ENCODE measurements around the gene KCNAB1.
"Not testable (repeated sequence)": the region's sequence is repeated elsewhere in the genome, so short reads cannot be mapped to it uniquely, and the experiment has no call there.

The KCNAB1 gene

DNA sequence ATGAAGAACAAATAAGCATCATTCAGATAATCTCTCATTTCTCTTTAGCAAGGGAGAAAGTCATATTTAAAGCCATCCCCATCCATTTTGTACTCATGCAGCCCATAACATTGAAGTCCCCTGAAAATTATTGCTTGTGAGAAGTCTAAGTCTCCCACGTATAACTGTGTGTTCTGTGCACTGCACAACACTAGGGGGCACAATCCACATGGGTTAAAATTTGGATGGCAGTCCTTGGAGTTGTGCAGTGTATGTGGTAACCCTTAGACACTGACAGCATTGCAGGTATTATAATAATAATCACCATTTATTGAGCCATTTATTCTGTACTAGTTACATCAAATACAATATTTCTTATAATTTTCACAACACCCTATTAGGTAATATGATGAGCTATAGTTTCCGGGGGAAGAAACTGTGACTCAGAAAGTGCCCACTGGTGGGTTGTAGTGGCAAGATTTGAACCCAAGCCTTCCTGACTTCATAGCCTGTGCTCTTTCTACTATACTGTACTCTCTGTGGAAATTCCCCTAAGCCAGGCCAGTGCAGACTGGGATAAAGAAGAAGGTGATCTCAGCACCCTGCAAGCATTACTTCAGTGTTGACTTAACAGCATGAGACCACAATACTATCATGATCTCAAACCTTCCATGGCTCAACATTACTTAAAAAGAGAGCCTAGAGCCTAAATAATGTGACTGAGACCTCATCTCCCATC is 15.7 kb downstream of the KCNAB1 start:
- no peak overlapping the region for H3K27ac ChIP-seq (ENCODE audit: low read length, poor library complexity, severe bottlenecking)
- no peak overlapping the region for H2BK120ac ChIP-seq (ENCODE audit: low read depth, low read length)
- H3K23ac ChIP-seq (ENCODE audit: low read length in 2 of 2): no peak overlapping the region
- no peak overlapping the region for H3K4me2 ChIP-seq (ENCODE audit: low read length, poor library complexity, severe bottlenecking)
- H3K27me3 ChIP-seq (ENCODE audit: control insufficient read depth in 1 of 2, insufficient read depth in 1 of 2, low read length in 2 of 2): peaks cover 0 to 2% of the 10 kb centered on the region in 2 experiments
- no peak overlapping the region for H3K18ac ChIP-seq (ENCODE audit: low read depth in 1 of 2, low read length in 2 of 2)
- H3K4me3 ChIP-seq (ENCODE audit: insufficient read depth in 1 of 2, low read depth in 1 of 2, low read length in 2 of 2): no peak overlapping the region
- no peaks in the 10 kb centered on the region for H3K4me1 ChIP-seq (ENCODE audit: control insufficient read depth, insufficient read depth, low read depth, low read length)
- H3K9me3 ChIP-seq (ENCODE audit: control insufficient read depth, low read length): no peaks in the 10 kb centered on the region
- H2BK5ac ChIP-seq (ENCODE audit: low read depth, low read length, poor library complexity, severe bottlenecking): no peak overlapping the region
- no peak overlapping the region for H2BK12ac ChIP-seq (ENCODE audit: low read length in 2 of 2)
- no peak overlapping the region for H3K4ac ChIP-seq (ENCODE audit: low read depth in 1 of 2, low read length in 2 of 2)
- no peaks in the 10 kb centered on the region for H3K79me1 ChIP-seq (replicated peaks; ENCODE audit: low read length, poor library complexity, severe bottlenecking)
- no peaks in the 10 kb centered on the region for H3K36me3 ChIP-seq (ENCODE audit: control insufficient read depth in 1 of 2, insufficient read depth in 2 of 2, low read depth in 1 of 2, low read length in 2 of 2)
- no peak overlapping the region for H3K14ac ChIP-seq (ENCODE audit: low read length in 2 of 2)
- 72% methylated on average over 2 of the region's 2 CpGs for whole genome bisulfite sequencing
- no peak overlapping the region for H2AFZ ChIP-seq (ENCODE audit: low read depth, low read length)
- no peak for DNase-seq
- H2BK15ac ChIP-seq (ENCODE audit: low read depth, poor library complexity, severe bottlenecking): no peak overlapping the region
- no peak overlapping the region for H4K8ac ChIP-seq (ENCODE audit: low read length)
- no peak overlapping the region for H2AK5ac ChIP-seq (ENCODE audit: low read length, severe bottlenecking)
- H4K91ac ChIP-seq (ENCODE audit: low read length): no peak overlapping the region
- H3K9ac ChIP-seq (ENCODE audit: low read length): no peak overlapping the region

DNA sequence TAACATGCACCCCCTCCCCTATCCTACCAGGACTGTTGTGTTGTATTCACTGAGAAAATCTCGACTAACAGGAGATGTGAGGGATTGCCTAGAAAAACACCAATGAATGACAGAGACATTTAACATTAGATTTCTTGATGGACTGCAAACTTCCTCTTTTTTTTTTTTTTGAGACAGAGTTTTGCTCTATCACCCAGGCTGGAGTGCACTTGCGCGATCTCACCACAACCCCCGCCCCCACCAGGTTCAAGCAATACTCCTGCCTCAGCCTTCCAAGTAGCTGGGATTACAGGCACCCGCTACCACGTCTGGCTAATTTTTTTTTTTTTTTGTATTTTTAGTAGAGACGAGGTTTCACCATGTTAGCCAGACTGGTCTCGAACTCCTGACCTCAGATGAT is 17.0 kb downstream of the KCNAB1 start:
- H2BK5ac ChIP-seq (ENCODE audit: low read depth, low read length, poor library complexity, severe bottlenecking); H3K27me3 ChIP-seq (ENCODE audit: control insufficient read depth in 1 of 2, insufficient read depth in 1 of 2, low read length in 2 of 2); H4K91ac ChIP-seq (ENCODE audit: low read length); H3K4me2 ChIP-seq (ENCODE audit: low read length, poor library complexity, severe bottlenecking); H2BK120ac ChIP-seq (ENCODE audit: low read depth, low read length); H3K4me1 ChIP-seq (ENCODE audit: control insufficient read depth, insufficient read depth, low read depth, low read length); H2AFZ ChIP-seq (ENCODE audit: low read depth, low read length); H3K9me3 ChIP-seq (ENCODE audit: control insufficient read depth, low read length); H3K9ac ChIP-seq (ENCODE audit: low read length); H4K8ac ChIP-seq (ENCODE audit: low read length); H3K4ac ChIP-seq (ENCODE audit: low read depth in 1 of 2, low read length in 2 of 2); H2AK5ac ChIP-seq (ENCODE audit: low read length, severe bottlenecking); H3K4me3 ChIP-seq (ENCODE audit: insufficient read depth in 1 of 2, low read depth in 1 of 2, low read length in 2 of 2); H3K23ac ChIP-seq (ENCODE audit: low read length in 2 of 2); H3K79me1 ChIP-seq (replicated peaks; ENCODE audit: low read length, poor library complexity, severe bottlenecking); H3K36me3 ChIP-seq (ENCODE audit: control insufficient read depth in 1 of 2, insufficient read depth in 2 of 2, low read depth in 1 of 2, low read length in 2 of 2); H2BK12ac ChIP-seq (ENCODE audit: low read length in 2 of 2); H2BK15ac ChIP-seq (ENCODE audit: low read depth, poor library complexity, severe bottlenecking); H3K18ac ChIP-seq (ENCODE audit: low read depth in 1 of 2, low read length in 2 of 2); DNase-seq; H3K27ac ChIP-seq (ENCODE audit: low read length, poor library complexity, severe bottlenecking); H3K14ac ChIP-seq (ENCODE audit: low read length in 2 of 2): not testable (repeated sequence)
- WGBS: 84% methylated on average over 4 of the region's 8 CpGs

DNA sequence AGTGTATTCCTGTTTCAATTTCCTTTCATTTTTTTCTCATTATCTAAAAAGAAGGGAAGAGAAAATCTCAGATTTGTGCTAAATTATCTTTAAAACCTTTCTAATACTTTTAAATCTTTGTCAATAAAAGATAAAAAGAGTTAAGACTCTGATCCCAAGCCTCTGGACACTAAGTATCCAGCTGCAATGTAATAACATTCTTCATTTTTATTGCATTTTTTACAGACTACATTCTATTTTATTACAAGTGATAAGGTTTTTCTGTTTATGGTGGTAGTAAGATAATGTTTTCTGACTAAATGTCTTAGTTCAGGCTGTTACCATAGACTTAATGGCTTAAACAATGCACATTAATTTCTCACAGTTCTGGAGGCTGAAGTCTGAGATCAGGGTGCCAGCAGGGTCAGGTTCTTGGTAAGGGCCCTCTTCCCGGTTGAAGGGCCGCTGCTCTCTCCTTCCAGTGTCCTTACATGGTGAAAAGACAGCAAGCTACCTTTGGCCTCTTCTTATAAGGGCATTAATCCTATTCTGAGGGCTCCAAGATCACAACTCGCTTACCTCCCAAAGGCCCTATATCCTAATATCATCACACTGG is 19.7 kb downstream of the KCNAB1 start:
- H3K9ac ChIP-seq (ENCODE audit: low read length): no peak overlapping the region
- no peak overlapping the region for H4K8ac ChIP-seq (ENCODE audit: low read length)
- no peak overlapping the region for H4K91ac ChIP-seq (ENCODE audit: low read length)
- no peak overlapping the region for H3K4ac ChIP-seq (ENCODE audit: low read depth in 1 of 2, low read length in 2 of 2)
- H2BK15ac ChIP-seq (ENCODE audit: low read depth, poor library complexity, severe bottlenecking): no peak overlapping the region
- no peak overlapping the region for H3K23ac ChIP-seq (ENCODE audit: low read length in 2 of 2)
- H3K14ac ChIP-seq (ENCODE audit: low read length in 2 of 2): no peak overlapping the region
- no peak for DNase-seq
- H3K27ac ChIP-seq (ENCODE audit: low read length, poor library complexity, severe bottlenecking): no peak overlapping the region
- H2BK12ac ChIP-seq (ENCODE audit: low read length in 2 of 2): no peak overlapping the region
- H2AFZ ChIP-seq (ENCODE audit: low read depth, low read length): no peak overlapping the region
- no peaks in the 10 kb centered on the region for H3K36me3 ChIP-seq (ENCODE audit: control insufficient read depth in 1 of 2, insufficient read depth in 2 of 2, low read depth in 1 of 2, low read length in 2 of 2)
- H3K4me1 ChIP-seq (ENCODE audit: control insufficient read depth, insufficient read depth, low read depth, low read length): no peaks in the 10 kb centered on the region
- no peaks in the 10 kb centered on the region for H3K9me3 ChIP-seq (ENCODE audit: control insufficient read depth, low read length)
- H3K4me3 ChIP-seq (ENCODE audit: insufficient read depth in 1 of 2, low read depth in 1 of 2, low read length in 2 of 2): no peak overlapping the region
- no peaks in the 10 kb centered on the region for H3K79me1 ChIP-seq (replicated peaks; ENCODE audit: low read length, poor library complexity, severe bottlenecking)
- no peak overlapping the region for H3K4me2 ChIP-seq (ENCODE audit: low read length, poor library complexity, severe bottlenecking)
- H3K27me3 ChIP-seq (ENCODE audit: control insufficient read depth in 1 of 2, insufficient read depth in 1 of 2, low read length in 2 of 2): no peaks in the 10 kb centered on the region
- 83% methylated on average over 2 of the region's 3 CpGs for WGBS
- no peak overlapping the region for H3K18ac ChIP-seq (ENCODE audit: low read depth in 1 of 2, low read length in 2 of 2)
- no peak overlapping the region for H2AK5ac ChIP-seq (ENCODE audit: low read length, severe bottlenecking)
- H2BK5ac ChIP-seq (ENCODE audit: low read depth, low read length, poor library complexity, severe bottlenecking): no peak overlapping the region
- no peak overlapping the region for H2BK120ac ChIP-seq (ENCODE audit: low read depth, low read length)

DNA sequence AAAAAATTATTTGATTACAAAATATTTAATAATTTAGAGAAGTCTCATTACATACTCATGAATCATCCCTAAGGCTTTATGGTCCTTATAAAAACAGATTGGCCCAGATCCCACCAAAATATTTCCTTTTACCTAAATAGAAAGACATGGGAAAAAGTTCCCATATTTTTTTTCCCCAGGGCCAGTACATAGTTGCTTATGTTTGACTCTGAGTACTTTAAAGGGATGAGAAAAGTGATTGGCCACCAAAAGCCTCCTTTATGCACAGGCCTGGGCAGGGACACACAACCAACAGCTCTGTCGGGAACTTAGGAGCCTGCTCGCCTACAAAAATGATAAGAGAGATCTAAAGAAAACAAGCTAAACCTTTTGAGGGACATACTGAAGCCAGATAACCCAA is 22.3 kb downstream of the KCNAB1 start:
- no peak overlapping the region for H3K4me3 ChIP-seq (ENCODE audit: insufficient read depth in 1 of 2, low read depth in 1 of 2, low read length in 2 of 2)
- H2BK15ac ChIP-seq (ENCODE audit: low read depth, poor library complexity, severe bottlenecking): no peak overlapping the region
- no peak for DNase-seq
- no peaks in the 10 kb centered on the region for H3K79me1 ChIP-seq (replicated peaks; ENCODE audit: low read length, poor library complexity, severe bottlenecking)
- H3K18ac ChIP-seq (ENCODE audit: low read depth in 1 of 2, low read length in 2 of 2): no peak overlapping the region
- H2BK12ac ChIP-seq (ENCODE audit: low read length in 2 of 2): no peak overlapping the region
- H3K4ac ChIP-seq (ENCODE audit: low read depth in 1 of 2, low read length in 2 of 2): no peak overlapping the region
- H3K9ac ChIP-seq (ENCODE audit: low read length): no peak overlapping the region
- H2AFZ ChIP-seq (ENCODE audit: low read depth, low read length): no peak overlapping the region
- H4K8ac ChIP-seq (ENCODE audit: low read length): no peak overlapping the region
- no peak overlapping the region for H3K14ac ChIP-seq (ENCODE audit: low read length in 2 of 2)
- whole genome bisulfite sequencing: 38% methylated on average over 2 of the region's 2 CpGs
- no peaks in the 10 kb centered on the region for H3K36me3 ChIP-seq (ENCODE audit: control insufficient read depth in 1 of 2, insufficient read depth in 2 of 2, low read depth in 1 of 2, low read length in 2 of 2)
- no peaks in the 10 kb centered on the region for H3K27me3 ChIP-seq (ENCODE audit: control insufficient read depth in 1 of 2, insufficient read depth in 1 of 2, low read length in 2 of 2)
- H3K27ac ChIP-seq (ENCODE audit: low read length, poor library complexity, severe bottlenecking): no peak overlapping the region
- H3K4me1 ChIP-seq (ENCODE audit: control insufficient read depth, insufficient read depth, low read depth, low read length): no peaks in the 10 kb centered on the region
- H3K4me2 ChIP-seq (ENCODE audit: low read length, poor library complexity, severe bottlenecking): no peak overlapping the region
- no peak overlapping the region for H4K91ac ChIP-seq (ENCODE audit: low read length)
- no peak overlapping the region for H3K23ac ChIP-seq (ENCODE audit: low read length in 2 of 2)
- H2AK5ac ChIP-seq (ENCODE audit: low read length, severe bottlenecking): no peak overlapping the region
- H3K9me3 ChIP-seq (ENCODE audit: control insufficient read depth, low read length): no peaks in the 10 kb centered on the region
- no peak overlapping the region for H2BK120ac ChIP-seq (ENCODE audit: low read depth, low read length)
- no peak overlapping the region for H2BK5ac ChIP-seq (ENCODE audit: low read depth, low read length, poor library complexity, severe bottlenecking)
